Ovary (tissue), 3 donors: Measurements from ENCODE around the gene ELK3.

ENCODE experiments used
- POLR2A ChIP-seq: fragments of 450-650 bp; IDR thresholded peaks from one replicate; pipeline ENCODE4 v1.6.1; 2017; ENCODE audit warnings: antibody characterized with exemption, mild to moderate bottlenecking, moderate library complexity
- TF ChIP-seq, protein P1 (sequence below), 3 donors: fragments of 450-650 bp in 2 of 3; fragments of 200-600 bp in 1 of 3; IDR thresholded peaks; one replicate each; pipeline versions ENCODE4 v1.5.1 to v1.8.0; 2016 to 2022; ENCODE audit warnings: antibody characterized with exemption in 3 of 3, mild to moderate bottlenecking in 1 of 3
- donor health status: DM: no; HTN: no; CAD: no.

DNA sequence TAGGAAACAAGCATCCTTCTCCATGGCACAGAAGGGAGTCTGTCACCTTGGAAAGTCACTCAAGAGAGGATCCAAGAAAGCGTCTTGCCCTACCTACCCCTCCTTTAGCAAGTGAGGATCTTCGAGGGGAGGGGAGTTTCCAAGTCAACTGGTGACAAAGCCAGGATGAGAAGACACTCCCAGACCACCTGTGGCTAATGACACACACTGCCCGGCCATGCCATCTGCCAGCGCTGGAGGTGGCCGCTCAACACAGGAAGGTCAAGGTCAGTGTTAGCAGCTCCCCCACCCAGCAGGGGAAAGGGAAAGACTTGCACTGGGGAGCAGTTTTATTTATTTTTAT, 41.3 kb downstream of the ELK3 start:
- TF ChIP-seq, protein P1, sequence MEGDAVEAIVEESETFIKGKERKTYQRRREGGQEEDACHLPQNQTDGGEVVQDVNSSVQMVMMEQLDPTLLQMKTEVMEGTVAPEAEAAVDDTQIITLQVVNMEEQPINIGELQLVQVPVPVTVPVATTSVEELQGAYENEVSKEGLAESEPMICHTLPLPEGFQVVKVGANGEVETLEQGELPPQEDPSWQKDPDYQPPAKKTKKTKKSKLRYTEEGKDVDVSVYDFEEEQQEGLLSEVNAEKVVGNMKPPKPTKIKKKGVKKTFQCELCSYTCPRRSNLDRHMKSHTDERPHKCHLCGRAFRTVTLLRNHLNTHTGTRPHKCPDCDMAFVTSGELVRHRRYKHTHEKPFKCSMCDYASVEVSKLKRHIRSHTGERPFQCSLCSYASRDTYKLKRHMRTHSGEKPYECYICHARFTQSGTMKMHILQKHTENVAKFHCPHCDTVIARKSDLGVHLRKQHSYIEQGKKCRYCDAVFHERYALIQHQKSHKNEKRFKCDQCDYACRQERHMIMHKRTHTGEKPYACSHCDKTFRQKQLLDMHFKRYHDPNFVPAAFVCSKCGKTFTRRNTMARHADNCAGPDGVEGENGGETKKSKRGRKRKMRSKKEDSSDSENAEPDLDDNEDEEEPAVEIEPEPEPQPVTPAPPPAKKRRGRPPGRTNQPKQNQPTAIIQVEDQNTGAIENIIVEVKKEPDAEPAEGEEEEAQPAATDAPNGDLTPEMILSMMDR (IDR thresholded peaks at IDR 0.05): no peak
- no peak for TF ChIP-seq POLR2A
